ENCODE data around the gene C11orf98. TPM values are rescaled to one million over a fixed set of nuclear protein-coding genes. Genes with fewer than 3 reads are reported as not detected.
"Not testable (repeated sequence)": the region's sequence is repeated elsewhere in the genome, so short reads cannot be mapped to it uniquely, and the experiment has no call there.

The C11orf98 gene
- polyA plus RNA-seq, 1 donor from 2014 or later = 92.0 TPM

- Histone ChIP-seq H3K9ac (ENCODE audit: low read length) (no peak overlapping the region), H3K9me3 (ENCODE audit: low read length) (no peaks in the 10 kb centered on the region), H4K20me1 (ENCODE audit: insufficient read depth) (no peaks in the 10 kb centered on the region), H3K4me3 (ENCODE audit: low read length) (peak overlapping the region; percentile 79), H3K36me3 (ENCODE audit: insufficient read depth, low read length) (no peaks in the 10 kb centered on the region), H3K4me2 (ENCODE audit: low read length) (no peak overlapping the region), H3K27ac (ENCODE audit: low read length) (no peak overlapping the region), H3K9me2 (ENCODE audit: insufficient read depth, low read length) (no peaks in the 10 kb centered on the region), H3K27me3 (ENCODE audit: insufficient read depth, low read depth, low read length) (no peaks in the 10 kb centered on the region), H3K79me2 (replicated peaks; ENCODE audit: insufficient read depth, low read length) (peaks cover 8% of the 10 kb centered on the region), H3F3A (ENCODE audit: insufficient read depth, low read length, poor library complexity, severe bottlenecking) (no peaks in the 10 kb centered on the region), H2AFZ (ENCODE audit: low read depth, low read length) (no peak overlapping the region)
- TF ChIP-seq SMC3 (conservative IDR thresholded peaks at IDR 0.05; ENCODE audit: poor library complexity) = no peak
- TF ChIP-seq TAF1 (IDR thresholded peaks at IDR 0.05; ENCODE audit: low read depth) = no peak
- no peak for TF ChIP-seq MXI1 (conservative IDR thresholded peaks at IDR 0.05; ENCODE audit: poor library complexity, severe bottlenecking)
- no peak for TF ChIP-seq POLR2AphosphoS5 (IDR thresholded peaks at IDR 0.05)
- no peak for TF ChIP-seq RAD21 (conservative IDR thresholded peaks at IDR 0.05)
- TF ChIP-seq REST (IDR thresholded peaks at IDR 0.05; ENCODE audit: borderline replicate concordance) = no peak
- no peak for TF ChIP-seq EZH2 (IDR thresholded peaks at IDR 0.05; ENCODE audit: borderline replicate concordance, insufficient read depth, low read length, poor library complexity, severe bottlenecking)
- no peak for TF ChIP-seq CTCF (IDR thresholded peaks at IDR 0.05; ENCODE audit: poor library complexity, severe bottlenecking)
- TF ChIP-seq EP300 (conservative IDR thresholded peaks at IDR 0.05; ENCODE audit: poor library complexity, severe bottlenecking) = no peak
Observed at GRCh38 chr11:62677156-62677555, 12.1 kb upstream of the C11orf98 start.

GRCh38 chr11:62676698-62677097 lies 11.7 kb upstream of the C11orf98 start:
- no peaks in the 10 kb centered on the region for H4K20me1 ChIP-seq (ENCODE audit: insufficient read depth)
- no peak for TF ChIP-seq EZH2 (IDR thresholded peaks at IDR 0.05; ENCODE audit: borderline replicate concordance, insufficient read depth, low read length, poor library complexity, severe bottlenecking)
- no peak for TF ChIP-seq POLR2AphosphoS5 (IDR thresholded peaks at IDR 0.05)
- TF ChIP-seq MXI1 (conservative IDR thresholded peaks at IDR 0.05; ENCODE audit: poor library complexity, severe bottlenecking) = no peak
- TF ChIP-seq TAF1 (IDR thresholded peaks at IDR 0.05; ENCODE audit: low read depth) = no peak
- TF ChIP-seq REST (IDR thresholded peaks at IDR 0.05; ENCODE audit: borderline replicate concordance) = no peak
- no peak for TF ChIP-seq EP300 (conservative IDR thresholded peaks at IDR 0.05; ENCODE audit: poor library complexity, severe bottlenecking)
- no peak for TF ChIP-seq RAD21 (conservative IDR thresholded peaks at IDR 0.05)
- no peak for TF ChIP-seq CTCF (IDR thresholded peaks at IDR 0.05; ENCODE audit: poor library complexity, severe bottlenecking)
- TF ChIP-seq SMC3 (conservative IDR thresholded peaks at IDR 0.05; ENCODE audit: poor library complexity) = no peak
- no peak overlapping the region for H3K4me2 ChIP-seq (ENCODE audit: low read length)
- H3K27ac ChIP-seq (ENCODE audit: low read length) = no peak overlapping the region
- peaks cover 8% of the 10 kb centered on the region for H3K79me2 ChIP-seq (replicated peaks; ENCODE audit: insufficient read depth, low read length)
- H3K9me2 ChIP-seq (ENCODE audit: insufficient read depth, low read length) = no peaks in the 10 kb centered on the region
- no peaks in the 10 kb centered on the region for H3K9me3 ChIP-seq (ENCODE audit: low read length)
- no peaks in the 10 kb centered on the region for H3F3A ChIP-seq (ENCODE audit: insufficient read depth, low read length, poor library complexity, severe bottlenecking)
- H2AFZ ChIP-seq (ENCODE audit: low read depth, low read length) = no peak overlapping the region
- H3K27me3 ChIP-seq (ENCODE audit: insufficient read depth, low read depth, low read length) = no peaks in the 10 kb centered on the region
- no peak overlapping the region for H3K4me3 ChIP-seq (ENCODE audit: low read length)
- no peaks in the 10 kb centered on the region for H3K36me3 ChIP-seq (ENCODE audit: insufficient read depth, low read length)
- H3K9ac ChIP-seq (ENCODE audit: low read length) = no peak overlapping the region

- not testable (repeated sequence) for H3K27me3 ChIP-seq (ENCODE audit: insufficient read depth, low read depth, low read length); H2AFZ ChIP-seq (ENCODE audit: low read depth, low read length); H3K4me3 ChIP-seq (ENCODE audit: low read length); H3K9ac ChIP-seq (ENCODE audit: low read length); H3K27ac ChIP-seq (ENCODE audit: low read length); H3K36me3 ChIP-seq (ENCODE audit: insufficient read depth, low read length); H3K4me2 ChIP-seq (ENCODE audit: low read length); H3K9me3 ChIP-seq (ENCODE audit: low read length); H3F3A ChIP-seq (ENCODE audit: insufficient read depth, low read length, poor library complexity, severe bottlenecking); H3K9me2 ChIP-seq (ENCODE audit: insufficient read depth, low read length); H4K20me1 ChIP-seq (ENCODE audit: insufficient read depth); H3K79me2 ChIP-seq (replicated peaks; ENCODE audit: insufficient read depth, low read length)
Observed at GRCh38 chr11:62675415-62675814, 10.4 kb upstream of the C11orf98 start.

Data from neural cell (in vitro differentiated cells).